Spleen (tissue), 11 donors: ENCODE data around the gene PADI4. TPM values are rescaled to one million over a fixed set of nuclear protein-coding genes. Genes with fewer than 3 reads are reported as not detected.
"Not testable (repeated sequence)": the region's sequence is repeated elsewhere in the genome, so short reads cannot be mapped to it uniquely, and the experiment has no call there.

Experiments
- DNase-seq: peaks from one replicate; pipeline ENCODE4 v3.0.0-alpha.2; 2020
- H3K27ac ChIP-seq, 8 donors: fragments of 200-600 bp; sonication (generic) in 7 of 8; 1 replicate in 4 of 8; 2 replicates in 4 of 8; pipeline versions ENCODE4 v1.5.0 to v1.8.0; 2016 to 2021; ENCODE audit warnings: inconsistent platforms in 4 of 8, mild to moderate bottlenecking in 4 of 8, moderate library complexity in 1 of 8
- H3K27me3 ChIP-seq, 7 donors: fragments of 200-600 bp; sonication (generic) in 6 of 7; replicated peaks in 1 of 7; 1 replicate in 4 of 7; 2 replicates in 3 of 7; pipeline versions ENCODE4 v1.5.0 to v1.8.0; 2016 to 2021; ENCODE audit warnings: inconsistent platforms in 3 of 7, mild to moderate bottlenecking in 1 of 7
- H3K36me3 ChIP-seq, 6 donors: fragments of 200-600 bp; sonication (generic) in 5 of 6; 1 replicate in 4 of 6; 2 replicates in 2 of 6; pipeline versions ENCODE4 v1.5.0 to v1.8.0; 2016 to 2021; ENCODE audit warnings: inconsistent platforms in 2 of 6
- H3K4me1 ChIP-seq, 6 donors: fragments of 200-600 bp; sonication (generic) in 5 of 6; 1 replicate in 3 of 6; 2 replicates in 3 of 6; pipeline versions ENCODE4 v1.5.0 to v1.8.0; 2016 to 2021; ENCODE audit warnings: inconsistent platforms in 3 of 6
- H3K4me3 ChIP-seq, 8 donors: fragments of 200-600 bp; sonication (generic) in 7 of 8; 1 replicate in 4 of 8; 2 replicates in 4 of 8; pipeline versions ENCODE4 v1.5.0 to v1.8.0; 2016 to 2021; ENCODE audit warnings: inconsistent platforms in 4 of 8, mild to moderate bottlenecking in 4 of 8, moderate library complexity in 2 of 8
- H3K9me3 ChIP-seq, 8 donors: fragments of 200-600 bp; sonication (generic) in 7 of 8; 1 replicate in 4 of 8; 2 replicates in 4 of 8; pipeline versions ENCODE4 v1.5.0 to v1.8.0; 2016 to 2021; ENCODE audit warnings: inconsistent platforms in 4 of 8
- CTCF ChIP-seq, 11 experiments: fragments of 200-600 bp in 7 of 11; fragments of 450-650 bp in 4 of 11; sonication (generic) in 4 of 11; IDR thresholded peaks in 8 of 11; conservative IDR thresholded peaks in 3 of 11; 1 replicate in 7 of 11; 2 replicates in 4 of 11; pipeline versions ENCODE4 v1.4.0 to v1.8.0; 2016 to 2021; ENCODE audit warnings: antibody characterized with exemption in 11 of 11, inconsistent platforms in 4 of 11, mild to moderate bottlenecking in 1 of 11
- POLR2A ChIP-seq, 3 donors: fragments of 450-650 bp; IDR thresholded peaks; one replicate each; pipeline ENCODE4 v1.5.1; 2017; ENCODE audit warnings: antibody characterized with exemption in 3 of 3, mild to moderate bottlenecking in 1 of 3
- POLR2AphosphoS5 ChIP-seq, 3 donors: sonication (generic); formaldehyde crosslinking; IDR thresholded peaks; one replicate each; pipeline ENCODE4 v1.5.1; 2017; ENCODE audit warnings: antibody characterized with exemption in 3 of 3
- WGBS, 5 donors: extraction: QIAGEN DNeasy Blood & Tissue Kit in 3 of 5; methylation state at CpG; one replicate each; pipeline versions ENCODE4 v1.1.5 to v1.1.7; 2013 to 2018; 5-methylcytosine and 5-hydroxymethylcytosine counted together
- intact Hi-C: fragments of 100-400 bp; cut with DNase I; formaldehyde crosslinking; loops from one replicate; pipeline ENCODE4 v1.15.0; 2023; ENCODE audit warnings: low total_unique reads
- polyA plus RNA-seq, 3 donors: library from polyadenylated mRNA; stranded (reverse); fragments of 200-250 nt; gene quantifications; one replicate each; pipeline ENCODE4 v1.2.1, GENCODE V29; 2013
- total RNA-seq, 7 donors: library from RNA; depleted of rRNA in 3 of 7; stranded (reverse); fragments of >200 nt in 3 of 7; fragmentation: NEBNext Ultra II Directional in 4 of 7; extraction: Animal tissue kit (Norgen Biotek cat#: 25700) in 4 of 7; gene quantifications; one replicate each; pipeline versions ENCODE4 v1.1.0 to v1.2.1, GENCODE V29; 2016 to 2021
- donor health status: healthy with polysubstance abuse.
- donor health status: DM: no; HTN: no; CAD: no; lungs with moderate emphysema.
- donor health status: DM: no; HTN: no; CAD: no.
- donor health status: Bipolar disorder and iron deficiency.
- donor health status: healthy.
- donor health status: DM: no; HTN: no; CAD: no.
- donor health status: DM: yes; HTN: yes; CAD: no.

PADI4 gene
- total and polyA plus RNA-seq, 10 donors = 5.1 to 122 (median 19.8) TPM

- no peak for TF ChIP-seq POLR2AphosphoS5 (IDR thresholded peaks at IDR 0.05)
- no peak for TF ChIP-seq POLR2A (IDR thresholded peaks at IDR 0.05)
- TF ChIP-seq CTCF (IDR thresholded peaks at IDR 0.05 in 8 of 11, conservative IDR thresholded peaks at IDR 0.05 in 3 of 11) = no peak
- Histone ChIP-seq H3K4me3 (no peak overlapping the region), H3K9me3 (no peaks in the 10 kb centered on the region), H3K27me3 (peaks cover 0 to 57% (median 0%) of the 10 kb centered on the region in 7 donors), H3K27ac (no peak overlapping the region), H3K4me1 (peaks cover 0 to 6% (median 0%) of the 10 kb centered on the region in 6 donors), H3K36me3 (peaks cover 0 to 93% (median 0%) of the 10 kb centered on the region in 6 donors)
- no peak for DNase-seq
- 73 to 86% (median 79%) methylated on average over 15 of the region's 15 CpGs for WGBS, 5 donors
- intact Hi-C loops = no loop called here
These were observed 30.9 kb downstream of the PADI4 start for GRCh38 chr1:17338706-17339493.

DNA sequence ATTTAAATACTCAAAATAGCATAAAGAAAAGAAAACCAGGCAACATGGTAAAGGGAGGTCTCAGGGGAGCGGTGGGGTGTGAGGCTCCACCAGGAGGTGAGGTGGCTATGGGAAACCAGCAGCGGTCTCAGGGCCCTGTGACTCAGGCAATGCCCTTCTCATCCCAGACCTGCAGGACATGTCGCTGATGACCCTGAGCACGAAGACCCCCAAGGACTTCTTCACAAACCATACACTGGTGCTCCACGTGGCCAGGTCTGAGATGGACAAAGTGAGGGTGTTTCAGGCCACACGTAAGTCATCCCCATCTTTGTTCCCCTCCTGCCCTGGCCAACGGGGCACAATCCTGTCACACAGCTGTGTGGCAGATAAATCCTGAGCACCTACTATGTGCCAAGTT, 31.5 kb downstream of the PADI4 start:
- no peak for DNase-seq
- Histone ChIP-seq H3K9me3 (peaks cover 0 to 5% (median 1%) of the 10 kb centered on the region in 8 donors), H3K27me3 (peaks cover 0 to 52% (median 0%) of the 10 kb centered on the region in 7 donors), H3K36me3 (peaks cover 0 to 92% (median 0%) of the 10 kb centered on the region in 6 donors), H3K27ac (no peak overlapping the region), H3K4me1 (peaks cover 0 to 6% (median 0%) of the 10 kb centered on the region in 6 donors), H3K4me3 (no peak overlapping the region)
- no peak for TF ChIP-seq CTCF (IDR thresholded peaks at IDR 0.05 in 8 of 11, conservative IDR thresholded peaks at IDR 0.05 in 3 of 11)
- no peak for TF ChIP-seq POLR2A (IDR thresholded peaks at IDR 0.05)
- TF ChIP-seq POLR2AphosphoS5 (IDR thresholded peaks at IDR 0.05) = no peak
- WGBS, 5 donors = 55 to 93% (median 81%) methylated on average over 7 of the region's 7 CpGs
- intact Hi-C loops = no loop called here

DNA sequence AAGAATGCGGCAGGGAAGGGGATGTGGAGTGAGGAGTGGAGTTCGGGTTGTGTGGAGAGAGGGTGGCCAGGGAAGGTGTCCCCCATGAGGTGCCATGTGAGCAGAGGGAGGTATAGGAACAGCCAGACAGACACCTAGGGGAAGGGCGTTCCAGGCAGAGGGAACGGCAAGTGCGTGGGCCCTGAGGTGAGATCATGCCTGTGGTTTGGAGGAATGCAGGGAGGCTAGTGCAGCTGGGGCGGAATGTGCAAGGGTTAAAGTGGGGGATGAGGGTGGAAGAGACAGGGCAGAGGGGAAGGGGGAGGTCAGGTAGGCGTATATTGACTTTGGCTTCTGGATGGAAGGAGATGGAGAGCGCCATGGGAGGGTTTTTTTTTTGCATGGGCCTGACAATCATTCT, 32.4 kb downstream of the PADI4 start:
- DNase-seq = no peak
- 81 to 90% (median 83%) methylated on average over 8 of the region's 8 CpGs for WGBS, 5 donors
- Histone ChIP-seq H3K27me3 (peaks cover 0 to 50% (median 0%) of the 10 kb centered on the region in 7 donors), H3K9me3 (peaks cover 0 to 9% (median 4%) of the 10 kb centered on the region in 8 donors), H3K27ac (no peak overlapping the region), H3K36me3 (peaks cover 0 to 92% (median 0%) of the 10 kb centered on the region in 6 donors), H3K4me1 (peaks cover 0 to 6% (median 0%) of the 10 kb centered on the region in 6 donors), H3K4me3 (no peak overlapping the region)
- intact Hi-C loops = no loop called here
- TF ChIP-seq CTCF (IDR thresholded peaks at IDR 0.05 in 8 of 11, conservative IDR thresholded peaks at IDR 0.05 in 3 of 11) (no peak), POLR2AphosphoS5 (IDR thresholded peaks at IDR 0.05) (no peak), POLR2A (IDR thresholded peaks at IDR 0.05) (no peak)

DNA sequence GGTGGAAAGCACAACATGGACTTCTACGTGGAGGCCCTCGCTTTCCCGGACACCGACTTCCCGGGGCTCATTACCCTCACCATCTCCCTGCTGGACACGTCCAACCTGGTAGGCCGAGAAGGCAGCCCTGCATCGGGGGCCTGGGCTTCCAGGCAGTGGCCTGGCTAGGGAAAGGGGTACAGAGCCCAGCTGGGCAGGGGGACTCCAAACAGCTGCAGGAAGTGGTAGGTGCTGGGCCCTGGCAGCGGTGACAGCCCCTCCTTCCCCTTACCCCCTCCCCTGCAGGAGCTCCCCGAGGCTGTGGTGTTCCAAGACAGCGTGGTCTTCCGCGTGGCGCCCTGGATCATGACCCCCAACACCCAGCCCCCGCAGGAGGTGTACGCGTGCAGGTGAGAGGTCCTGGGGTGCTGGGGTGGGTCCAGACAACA, 34.0 kb downstream of the PADI4 start:
- Histone ChIP-seq H3K36me3 (peaks cover 0 to 96% (median 0%) of the 10 kb centered on the region in 6 donors), H3K27ac (no peak overlapping the region), H3K4me3 (no peak overlapping the region), H3K27me3 (peaks cover 0 to 48% (median 0%) of the 10 kb centered on the region in 7 donors), H3K4me1 (no peaks in the 10 kb centered on the region), H3K9me3 (peaks cover 0 to 9% (median 4%) of the 10 kb centered on the region in 8 donors)
- TF ChIP-seq CTCF (IDR thresholded peaks at IDR 0.05 in 8 of 11, conservative IDR thresholded peaks at IDR 0.05 in 3 of 11) (no peak), POLR2A (IDR thresholded peaks at IDR 0.05) (no peak), POLR2AphosphoS5 (IDR thresholded peaks at IDR 0.05) (no peak)
- WGBS, 5 donors = 64 to 77% (median 73%) methylated on average over 9 to 17 of the region's 17 CpGs
- DNase-seq = no peak
- intact Hi-C loops = no loop called here

GRCh38 chr1:17345506-17345905, 37.5 kb downstream of the PADI4 start:
- WGBS, 5 donors = 90 to 96% (median 93%) methylated on average over 5 of the region's 5 CpGs
- intact Hi-C loops, DNase-seq: not testable (repeated sequence)

More at GRCh38 chr1:17345506-17345905, 37.5 kb downstream of the PADI4 start:
- Histone ChIP-seq H3K36me3 (peaks cover 0 to 91% (median 0%) of the 10 kb centered on the region in 6 donors), H3K27me3 (peaks cover 0 to 63% (median 0%) of the 10 kb centered on the region in 7 donors)
- not testable (repeated sequence) for H3K4me1 ChIP-seq, H3K4me3 ChIP-seq, H3K9me3 ChIP-seq, H3K27ac ChIP-seq
